ENCODE data around the gene WDCP.

The WDCP gene

DNA sequence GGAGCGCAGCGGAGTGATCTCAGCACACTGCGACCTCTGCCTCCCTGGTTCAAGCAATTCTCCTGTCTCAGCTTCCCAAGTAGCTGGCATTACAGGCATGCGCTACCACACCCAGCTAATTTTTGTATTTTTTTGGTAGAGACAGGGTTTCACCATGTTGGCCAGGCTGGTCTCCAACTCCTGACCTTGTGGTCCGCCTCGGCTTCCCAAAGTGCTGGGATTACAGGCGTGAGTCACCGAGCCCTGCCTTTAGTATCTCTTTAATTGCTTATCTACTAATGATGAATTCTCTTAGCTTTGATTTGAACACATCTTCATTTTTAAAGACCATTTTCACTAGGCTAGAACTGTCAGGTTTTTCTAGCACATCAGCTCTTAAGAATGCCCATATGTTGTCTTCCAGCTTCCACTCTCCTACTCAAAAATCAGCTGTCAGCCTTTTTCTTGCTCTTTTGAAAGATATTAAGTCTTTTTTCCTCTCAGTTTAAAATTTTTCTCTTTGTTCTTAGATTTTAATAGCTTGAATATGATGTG, 53.4 kb downstream of the WDCP start:
- DNase-seq (ENCODE audit: low read depth in 2 of 2): no peak

DNA sequence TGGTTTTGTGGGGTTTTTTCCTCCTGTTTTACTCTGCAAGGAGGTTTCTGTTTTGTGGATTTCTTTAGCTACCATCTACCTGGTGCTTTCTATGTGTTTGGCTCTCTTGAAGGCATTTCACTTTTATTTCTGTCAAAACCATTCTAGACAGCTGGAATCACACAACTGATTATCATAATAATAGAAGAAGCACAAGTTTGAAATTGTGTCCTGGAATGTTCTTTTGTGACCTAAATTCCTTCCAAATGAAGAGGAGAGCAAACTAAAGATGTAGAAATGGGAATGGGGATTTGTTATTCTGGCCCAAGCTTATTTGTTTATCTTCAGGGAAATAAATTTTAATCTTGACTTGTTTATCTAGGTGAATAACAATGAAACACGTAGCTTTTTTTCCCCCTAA, 54.3 kb downstream of the WDCP start:
- DNase-seq (ENCODE audit: low read depth in 2 of 2): no peak

DNA sequence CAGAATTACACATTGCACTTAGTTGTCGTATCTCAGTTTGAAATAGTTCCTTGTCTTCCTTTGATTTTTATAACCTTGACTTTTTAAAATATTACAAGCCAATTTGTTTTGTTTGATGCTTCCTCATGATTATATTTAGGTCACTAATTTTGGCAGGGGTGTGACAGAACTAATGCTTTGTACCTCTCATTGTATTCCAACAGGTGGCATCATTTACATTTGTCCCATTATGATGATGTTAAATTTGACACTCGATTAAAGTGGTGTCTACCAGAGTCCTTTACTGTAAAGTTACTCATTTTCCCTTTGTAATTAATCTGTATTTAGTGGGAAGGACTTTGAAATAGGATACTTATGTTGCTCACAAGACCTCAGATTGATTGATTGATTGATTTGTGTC, 58.8 kb downstream of the WDCP start:
- no peak for DNase-seq (ENCODE audit: low read depth in 2 of 2)

All from stimulated activated CD4-positive, alpha-beta T cell treated with anti-CD3 and anti-CD28 coated beads, Interleukin-12 subunit alpha, Interleukin-12 subunit beta, amount 100 ng/mL, for 24 hours (primary cell).